Pancreas (tissue), 10 donors: ENCODE measurements around the gene SEC61A2. TPM values are rescaled to one million over a fixed set of nuclear protein-coding genes. Genes with fewer than 3 reads are reported as not detected.

Source experiments
- ATAC-seq, 4 donors: fragments of 200-7000 bp; cut with Tn5 transposase; one replicate each; pipeline versions ENCODE4 v1.8.0 to v1.9.1; 2020; ENCODE audit warnings: mild to moderate bottlenecking in 4 of 4, moderate library complexity in 4 of 4
- DNase-seq, 6 donors: peaks; one replicate each; pipeline ENCODE4 v3.0.0-alpha.2; 2020
- FAIRE-seq: peaks from 2 replicates; lab custom pipeline; 2012; peaks lifted over from hg19 to GRCh38; lab: Jason Lieb, UNC
- H3K27ac ChIP-seq, 4 donors: fragments of 200-600 bp; sonication (generic); 1 replicate in 3 of 4; 2 replicates in 1 of 4; pipeline versions ENCODE4 v1.5.0 to v1.8.0; 2020
- H3K27me3 ChIP-seq, 4 donors: fragments of 200-600 bp; one replicate each; pipeline ENCODE4 v1.8.0; 2021
- H3K36me3 ChIP-seq, 3 donors: fragments of 200-600 bp; sonication (generic) in 1 of 3; one replicate each; pipeline versions ENCODE4 v1.5.0 to v1.8.0; 2020 to 2021
- H3K4me1 ChIP-seq, 3 donors: fragments of 200-600 bp; one replicate each; pipeline ENCODE4 v1.8.0; 2021
- H3K4me3 ChIP-seq, 4 donors: fragments of 200-600 bp; sonication (generic) in 2 of 4; one replicate each; pipeline versions ENCODE4 v1.5.0 to v1.8.0; 2020 to 2021
- H3K9me3 ChIP-seq, 4 donors: fragments of 200-600 bp; one replicate each; pipeline ENCODE4 v1.8.0; 2021
- WGBS, 2 donors: extraction: QIAGEN DNeasy Blood & Tissue Kit; methylation state at CpG; one replicate each; pipeline ENCODE4 v1.1.7; 2013; 5-methylcytosine and 5-hydroxymethylcytosine counted together
- intact Hi-C, 3 donors: fragments of 100-400 bp; cut with DNase I; formaldehyde crosslinking; loops; one replicate each; pipeline versions ENCODE4 v1.11.1 to v1.14.2; 2022
- polyA plus RNA-seq, 2 donors: library from polyadenylated mRNA; stranded (reverse); fragments of 200-250 nt; gene quantifications; one replicate each; pipeline ENCODE4 v1.2.3, GENCODE V29; 2013
- total RNA-seq, 6 donors: library from RNA; stranded (reverse); fragmentation: NEBNext Ultra II Directional in 4 of 6; extraction: Animal tissue kit (Norgen Biotek cat#: 25700) in 4 of 6; gene quantifications; one replicate each; pipeline versions ENCODE4 v1.2.1 to v1.2.4, GENCODE V29; 2021 to 2023
- TF ChIP-seq, protein P1 (sequence below), 4 donors: fragments of 200-600 bp; sonication (generic) in 3 of 4; IDR thresholded peaks; one replicate each; pipeline versions ENCODE4 v1.5.0 to v1.8.0; 2021; ENCODE audit warnings: antibody characterized with exemption in 4 of 4
- donor health status: healthy with polysubstance abuse.
- donor health status: DM: no; HTN: no; CAD: no; lungs with moderate emphysema.
- donor health status: DM: no; HTN: no; CAD: no.
- donor health status: control.
- donor health status: control.
- donor health status: Bipolar disorder and iron deficiency.
- donor health status: DM: yes; HTN: yes; CAD: no.
- donor health status: DM: no; HTN: no; CAD: no.
- donor health status: DM: no; HTN: no; CAD: no.
- donor health status: DM: yes; HTN: yes; CAD: no.

SEC61A2 gene
- total and polyA plus RNA-seq, 8 donors, result 1.1 to 6.4 (median 1.9) TPM

DNA sequence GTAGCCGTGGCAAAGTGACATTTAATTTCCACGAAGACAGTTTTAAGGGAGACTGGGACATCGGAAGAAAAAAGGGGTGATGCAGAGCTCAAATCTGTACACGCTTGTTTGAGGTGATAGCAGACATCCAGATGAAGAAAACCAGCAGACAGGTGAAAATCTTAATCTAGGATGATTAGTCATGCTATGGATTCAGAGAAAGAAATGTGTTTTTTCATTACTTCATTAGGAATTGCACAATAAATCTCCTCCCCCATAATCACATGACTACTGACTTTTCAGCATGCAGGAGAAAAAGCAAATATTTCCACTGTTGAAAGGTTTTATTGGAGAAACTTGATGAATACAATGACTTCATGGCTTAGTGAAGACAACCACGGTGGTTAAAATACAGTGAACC lies 63.7 kb downstream of the SEC61A2 start:
- ATAC-seq, result no peak
- intact Hi-C loops, result no loop called here
- no peaks in the 10 kb centered on the region for H3K27me3 ChIP-seq
- DNase-seq, result no peak
- no peaks in the 10 kb centered on the region for H3K36me3 ChIP-seq
- FAIRE-seq, result no peak
- H3K27ac ChIP-seq, result no peak overlapping the region
- no peak overlapping the region for H3K4me3 ChIP-seq
- H3K9me3 ChIP-seq, result no peaks in the 10 kb centered on the region
- peaks cover 7 to 20% (median 7%) of the 10 kb centered on the region in 3 donors for H3K4me1 ChIP-seq
- TF ChIP-seq, protein P1, sequence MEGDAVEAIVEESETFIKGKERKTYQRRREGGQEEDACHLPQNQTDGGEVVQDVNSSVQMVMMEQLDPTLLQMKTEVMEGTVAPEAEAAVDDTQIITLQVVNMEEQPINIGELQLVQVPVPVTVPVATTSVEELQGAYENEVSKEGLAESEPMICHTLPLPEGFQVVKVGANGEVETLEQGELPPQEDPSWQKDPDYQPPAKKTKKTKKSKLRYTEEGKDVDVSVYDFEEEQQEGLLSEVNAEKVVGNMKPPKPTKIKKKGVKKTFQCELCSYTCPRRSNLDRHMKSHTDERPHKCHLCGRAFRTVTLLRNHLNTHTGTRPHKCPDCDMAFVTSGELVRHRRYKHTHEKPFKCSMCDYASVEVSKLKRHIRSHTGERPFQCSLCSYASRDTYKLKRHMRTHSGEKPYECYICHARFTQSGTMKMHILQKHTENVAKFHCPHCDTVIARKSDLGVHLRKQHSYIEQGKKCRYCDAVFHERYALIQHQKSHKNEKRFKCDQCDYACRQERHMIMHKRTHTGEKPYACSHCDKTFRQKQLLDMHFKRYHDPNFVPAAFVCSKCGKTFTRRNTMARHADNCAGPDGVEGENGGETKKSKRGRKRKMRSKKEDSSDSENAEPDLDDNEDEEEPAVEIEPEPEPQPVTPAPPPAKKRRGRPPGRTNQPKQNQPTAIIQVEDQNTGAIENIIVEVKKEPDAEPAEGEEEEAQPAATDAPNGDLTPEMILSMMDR (IDR thresholded peaks at IDR 0.05), result no peak
- 81 to 86% methylated on average over 5 of the region's 5 CpGs for WGBS, 2 donors

DNA sequence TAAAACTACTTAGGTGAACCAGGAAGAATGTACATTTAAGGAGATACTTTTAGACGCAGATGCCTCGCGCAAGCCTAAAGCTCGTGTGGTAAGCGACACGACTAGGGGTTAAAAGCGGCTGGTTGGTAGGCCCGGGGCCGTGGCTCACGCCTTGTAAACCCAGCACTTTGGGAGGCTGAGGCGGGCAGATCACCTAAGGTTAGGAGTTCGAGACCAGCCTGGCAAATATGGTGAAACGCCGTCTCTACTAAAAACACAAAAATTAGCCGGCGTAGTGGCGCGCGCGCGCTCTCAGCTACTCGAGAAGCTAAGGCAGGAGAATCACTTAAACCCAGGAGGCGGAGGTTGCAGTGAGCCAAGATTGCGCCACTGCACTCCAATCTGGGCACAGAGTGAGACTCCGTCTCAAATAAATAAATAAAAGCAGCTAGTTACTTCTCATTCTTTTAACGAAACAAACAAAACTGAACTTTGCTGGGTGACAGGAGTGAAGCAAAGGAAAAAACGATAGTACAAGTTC lies 65.3 kb downstream of the SEC61A2 start:
- no peaks in the 10 kb centered on the region for H3K36me3 ChIP-seq
- no peaks in the 10 kb centered on the region for H3K27me3 ChIP-seq
- TF ChIP-seq, protein P1 (IDR thresholded peaks at IDR 0.05), result no peak
- FAIRE-seq (no peak), DNase-seq (peak in 2 of 6 donors; percentile 19 to 63), ATAC-seq (peak in 3 of 4 donors; percentile 38 to 62 (median 49))
- no peaks in the 10 kb centered on the region for H3K9me3 ChIP-seq
- peaks cover 7 to 21% (median 7%) of the 10 kb centered on the region in 3 donors for H3K4me1 ChIP-seq
- peak overlapping the region; percentile 50 to 80 (median 55) for H3K4me3 ChIP-seq
- H3K27ac ChIP-seq, result peak overlapping the region in 2 of 4 donors; percentile 73 to 81
- 3 to 4% methylated on average over 27 of the region's 27 CpGs for WGBS, 2 donors
- intact Hi-C loops, result no loop called here

DNA sequence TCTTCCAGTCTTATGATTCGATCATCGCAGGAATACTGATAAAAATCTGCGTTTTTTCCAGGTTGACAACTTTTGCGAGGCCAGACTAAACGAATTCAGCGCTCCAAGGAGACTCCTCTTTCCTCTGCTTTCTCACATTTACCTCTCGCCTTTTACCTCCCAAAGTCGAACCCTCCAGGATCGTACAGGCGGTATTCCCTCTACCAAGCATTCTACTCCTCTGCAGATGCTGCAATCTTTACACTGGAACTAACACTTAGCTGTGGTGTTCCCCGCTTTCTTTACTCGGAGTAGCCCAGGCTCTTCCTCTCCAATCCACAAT lies 65.8 kb downstream of the SEC61A2 start:
- TF ChIP-seq, protein P1 (IDR thresholded peaks at IDR 0.05), result no peak

DNA sequence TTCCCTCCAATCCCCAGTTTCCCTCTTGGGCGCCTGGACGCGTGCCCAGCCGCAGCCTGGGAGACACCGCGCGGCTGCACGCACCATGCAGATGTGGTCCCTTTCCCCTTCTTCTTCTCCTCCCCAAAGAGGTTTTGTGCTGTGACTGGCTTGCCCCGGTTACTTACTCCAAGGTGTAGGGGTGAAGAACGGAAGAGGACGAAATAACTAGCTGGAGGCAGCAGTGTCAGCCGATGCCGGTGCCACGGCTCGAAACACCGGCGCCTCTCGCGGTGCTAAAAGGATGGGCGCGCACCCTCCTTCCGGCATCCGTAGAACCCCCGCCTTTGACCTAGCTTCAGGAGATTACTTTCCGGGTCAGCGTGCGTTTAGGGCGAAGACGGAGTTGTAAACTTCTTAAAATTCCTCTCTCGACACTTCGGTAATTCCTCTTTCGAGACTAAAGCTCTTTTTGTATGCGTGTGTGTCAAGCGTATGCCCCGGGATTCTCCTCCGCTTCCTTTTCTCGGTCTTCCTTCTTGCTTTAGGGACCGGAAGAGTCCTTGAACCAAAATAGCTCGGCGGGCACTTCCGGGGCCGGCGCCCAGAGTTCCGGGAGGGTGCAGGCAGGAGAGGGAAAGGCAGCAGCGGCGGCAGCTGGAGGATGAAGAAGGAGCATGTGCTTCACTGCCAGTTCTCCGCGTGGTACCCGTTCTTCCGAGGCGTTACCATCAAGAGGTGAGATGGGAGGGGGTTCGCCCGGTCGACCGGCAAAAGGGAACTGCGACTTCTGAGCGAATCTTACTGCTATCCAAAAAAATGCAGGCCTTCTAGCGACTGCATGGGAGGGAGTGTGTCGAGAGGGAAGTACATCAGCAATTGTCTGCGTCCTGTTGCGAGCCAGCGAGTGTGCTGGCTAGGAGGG lies 66.4 kb downstream of the SEC61A2 start, which contains the start of the genes CDC123 and NUDT5:
CDC123 (plus strand) TSS at position 586 of the 904 bp plus-strand sequence; CDS start at position 644, 58 bp downstream.
NUDT5 (minus strand) TSS at position 289 of the 904 bp plus-strand sequence. CDS start 9,600 bp downstream, outside the sequence.
- WGBS, 2 donors, result 0% methylated on average over 62 of the region's 62 CpGs
- FAIRE-seq, result no peak
- Histone ChIP-seq H3K4me3 (peak within 1 kb of the TSS; percentile 50 to 80 (median 55)), H3K9me3 (no peaks in the 10 kb centered on the region), H3K27me3 (no peaks in the 10 kb centered on the region), H3K36me3 (no peaks in the 10 kb centered on the region), H3K27ac (peak within 1 kb of the TSS; percentile 73 to 90 (median 80)), H3K4me1 (peaks cover 7 to 21% (median 7%) of the 10 kb centered on the region in 3 donors)
- ATAC-seq, result peak; percentile 95 to 98 (median 97)
- intact Hi-C loops, result no loop called here
- TF ChIP-seq, protein P1 (IDR thresholded peaks at IDR 0.05), result no peak
- peak; percentile 73 to 90 (median 84) for DNase-seq

More for the DNA sequence above, 65.8 kb downstream of the SEC61A2 start:
- no peak for DNase-seq
- no peak for FAIRE-seq
- peaks cover 7 to 21% (median 7%) of the 10 kb centered on the region in 3 donors for H3K4me1 ChIP-seq
- 0% methylated on average over 12 of the region's 12 CpGs for WGBS, 2 donors
- H3K9me3 ChIP-seq, result no peaks in the 10 kb centered on the region
- ATAC-seq, result peak; percentile 15 to 59 (median 46)
- peak overlapping the region; percentile 50 to 80 (median 55) for H3K4me3 ChIP-seq
- H3K27ac ChIP-seq, result peak overlapping the region; percentile 73 to 90 (median 80)
- no peaks in the 10 kb centered on the region for H3K27me3 ChIP-seq
- intact Hi-C loops, result no loop called here
- no peaks in the 10 kb centered on the region for H3K36me3 ChIP-seq
